Measurements from ENCODE around the gene KAT6B. TPM values are rescaled to one million over a fixed set of nuclear protein-coding genes. Genes with fewer than 3 reads are reported as not detected.

The KAT6B gene
- polyA plus RNA-seq, 1 donor from 2014 or later: 11.5 TPM

GRCh38 chr10:75013522-75013921 lies 187.1 kb downstream of the KAT6B start:
- no peak overlapping the region for H3K4me2 ChIP-seq (ENCODE audit: low read length)
- H3K4me3 ChIP-seq (ENCODE audit: low read length): no peak overlapping the region
- H3F3A ChIP-seq (ENCODE audit: insufficient read depth, low read length, poor library complexity, severe bottlenecking): no peaks in the 10 kb centered on the region
- H4K20me1 ChIP-seq (ENCODE audit: insufficient read depth): no peaks in the 10 kb centered on the region
- H3K36me3 ChIP-seq (ENCODE audit: insufficient read depth, low read length): no peaks in the 10 kb centered on the region
- H3K79me2 ChIP-seq (replicated peaks; ENCODE audit: insufficient read depth, low read length): no peaks in the 10 kb centered on the region
- H3K9me3 ChIP-seq (ENCODE audit: low read length): no peaks in the 10 kb centered on the region
- no peak overlapping the region for H3K9ac ChIP-seq (ENCODE audit: low read length)
- no peak overlapping the region for H3K27ac ChIP-seq (ENCODE audit: low read length)
- H3K9me2 ChIP-seq (ENCODE audit: insufficient read depth, low read length): no peaks in the 10 kb centered on the region
- TF ChIP-seq MXI1 (conservative IDR thresholded peaks at IDR 0.05; ENCODE audit: poor library complexity, severe bottlenecking) (no peak), EZH2 (IDR thresholded peaks at IDR 0.05; ENCODE audit: borderline replicate concordance, insufficient read depth, low read length, poor library complexity, severe bottlenecking) (no peak), RAD21 (conservative IDR thresholded peaks at IDR 0.05) (no peak), POLR2AphosphoS5 (IDR thresholded peaks at IDR 0.05) (no peak), CTCF (IDR thresholded peaks at IDR 0.05; ENCODE audit: poor library complexity, severe bottlenecking) (no peak), EP300 (conservative IDR thresholded peaks at IDR 0.05; ENCODE audit: poor library complexity, severe bottlenecking) (no peak), SMC3 (conservative IDR thresholded peaks at IDR 0.05; ENCODE audit: poor library complexity) (no peak), REST (IDR thresholded peaks at IDR 0.05; ENCODE audit: borderline replicate concordance) (no peak), TAF1 (IDR thresholded peaks at IDR 0.05; ENCODE audit: low read depth) (no peak)
- no peaks in the 10 kb centered on the region for H3K27me3 ChIP-seq (ENCODE audit: insufficient read depth, low read depth, low read length)
- H2AFZ ChIP-seq (ENCODE audit: low read depth, low read length): no peak overlapping the region

- Histone ChIP-seq H3K9me2 (ENCODE audit: insufficient read depth, low read length) (no peaks in the 10 kb centered on the region), H3K27ac (ENCODE audit: low read length) (no peak overlapping the region), H4K20me1 (ENCODE audit: insufficient read depth) (no peaks in the 10 kb centered on the region), H3K79me2 (replicated peaks; ENCODE audit: insufficient read depth, low read length) (no peaks in the 10 kb centered on the region), H3F3A (ENCODE audit: insufficient read depth, low read length, poor library complexity, severe bottlenecking) (no peaks in the 10 kb centered on the region), H3K4me3 (ENCODE audit: low read length) (no peak overlapping the region), H3K9me3 (ENCODE audit: low read length) (no peaks in the 10 kb centered on the region), H3K36me3 (ENCODE audit: insufficient read depth, low read length) (no peaks in the 10 kb centered on the region), H3K4me2 (ENCODE audit: low read length) (no peak overlapping the region), H2AFZ (ENCODE audit: low read depth, low read length) (no peak overlapping the region), H3K9ac (ENCODE audit: low read length) (no peak overlapping the region), H3K27me3 (ENCODE audit: insufficient read depth, low read depth, low read length) (no peaks in the 10 kb centered on the region)
- no peak for TF ChIP-seq TAF1 (IDR thresholded peaks at IDR 0.05; ENCODE audit: low read depth)
- no peak for TF ChIP-seq REST (IDR thresholded peaks at IDR 0.05; ENCODE audit: borderline replicate concordance)
- no peak for TF ChIP-seq RAD21 (conservative IDR thresholded peaks at IDR 0.05)
- no peak for TF ChIP-seq EP300 (conservative IDR thresholded peaks at IDR 0.05; ENCODE audit: poor library complexity, severe bottlenecking)
- TF ChIP-seq CTCF (IDR thresholded peaks at IDR 0.05; ENCODE audit: poor library complexity, severe bottlenecking): no peak
- TF ChIP-seq SMC3 (conservative IDR thresholded peaks at IDR 0.05; ENCODE audit: poor library complexity): no peak
- TF ChIP-seq MXI1 (conservative IDR thresholded peaks at IDR 0.05; ENCODE audit: poor library complexity, severe bottlenecking): no peak
- no peak for TF ChIP-seq EZH2 (IDR thresholded peaks at IDR 0.05; ENCODE audit: borderline replicate concordance, insufficient read depth, low read length, poor library complexity, severe bottlenecking)
- no peak for TF ChIP-seq POLR2AphosphoS5 (IDR thresholded peaks at IDR 0.05)
Measured at GRCh38 chr10:75014516-75015230, 188.3 kb downstream of the KAT6B start.
